ENCODE measurements around the gene FBXW8.
A peak's percentile ranks its signal among the peaks of the same experiment; 100 is the strongest.

Gene FBXW8, protein sequence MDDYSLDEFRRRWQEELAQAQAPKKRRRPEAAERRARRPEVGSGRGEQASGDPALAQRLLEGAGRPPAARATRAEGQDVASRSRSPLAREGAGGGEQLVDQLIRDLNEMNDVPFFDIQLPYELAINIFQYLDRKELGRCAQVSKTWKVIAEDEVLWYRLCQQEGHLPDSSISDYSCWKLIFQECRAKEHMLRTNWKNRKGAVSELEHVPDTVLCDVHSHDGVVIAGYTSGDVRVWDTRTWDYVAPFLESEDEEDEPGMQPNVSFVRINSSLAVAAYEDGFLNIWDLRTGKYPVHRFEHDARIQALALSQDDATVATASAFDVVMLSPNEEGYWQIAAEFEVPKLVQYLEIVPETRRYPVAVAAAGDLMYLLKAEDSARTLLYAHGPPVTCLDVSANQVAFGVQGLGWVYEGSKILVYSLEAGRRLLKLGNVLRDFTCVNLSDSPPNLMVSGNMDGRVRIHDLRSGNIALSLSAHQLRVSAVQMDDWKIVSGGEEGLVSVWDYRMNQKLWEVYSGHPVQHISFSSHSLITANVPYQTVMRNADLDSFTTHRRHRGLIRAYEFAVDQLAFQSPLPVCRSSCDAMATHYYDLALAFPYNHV

DNA sequence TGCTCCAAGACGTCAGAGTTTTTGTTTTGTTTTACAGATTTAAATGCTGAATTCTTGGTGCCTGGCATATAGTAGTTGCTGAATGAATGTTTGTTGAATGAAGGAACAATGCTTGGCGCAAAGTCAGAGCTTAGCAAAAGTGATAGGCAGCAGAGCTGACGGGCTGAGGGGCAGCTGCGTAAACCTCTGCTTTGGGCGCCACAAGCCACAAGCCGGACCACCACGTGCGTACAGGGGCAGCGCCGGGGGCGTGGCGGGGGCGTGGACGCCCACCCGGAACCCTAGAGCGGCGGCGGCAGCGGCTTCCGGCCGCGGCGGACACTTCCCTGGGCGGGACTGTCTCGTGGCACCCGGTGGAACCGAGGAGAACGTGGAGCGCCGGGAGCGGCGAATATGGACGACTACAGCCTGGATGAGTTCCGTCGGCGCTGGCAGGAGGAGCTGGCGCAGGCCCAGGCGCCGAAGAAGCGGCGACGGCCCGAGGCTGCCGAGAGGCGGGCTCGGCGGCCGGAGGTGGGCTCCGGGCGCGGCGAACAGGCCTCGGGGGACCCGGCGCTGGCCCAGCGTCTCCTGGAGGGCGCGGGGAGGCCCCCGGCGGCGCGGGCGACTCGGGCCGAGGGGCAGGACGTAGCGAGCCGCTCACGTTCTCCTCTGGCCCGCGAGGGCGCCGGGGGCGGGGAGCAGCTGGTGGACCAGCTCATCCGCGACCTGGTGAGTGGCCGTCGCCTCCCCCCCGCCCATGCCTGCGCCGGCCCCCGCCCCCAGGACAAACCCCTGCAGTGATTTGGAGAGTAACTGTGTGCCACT, at the start of gene FBXW8:
Gene FBXW8 (plus strand): TSS at position 306 of the 807 bp plus-strand sequence. CDS start 88 bp downstream, at position 394.
- peak; percentile 76 for DNase-seq

DNA sequence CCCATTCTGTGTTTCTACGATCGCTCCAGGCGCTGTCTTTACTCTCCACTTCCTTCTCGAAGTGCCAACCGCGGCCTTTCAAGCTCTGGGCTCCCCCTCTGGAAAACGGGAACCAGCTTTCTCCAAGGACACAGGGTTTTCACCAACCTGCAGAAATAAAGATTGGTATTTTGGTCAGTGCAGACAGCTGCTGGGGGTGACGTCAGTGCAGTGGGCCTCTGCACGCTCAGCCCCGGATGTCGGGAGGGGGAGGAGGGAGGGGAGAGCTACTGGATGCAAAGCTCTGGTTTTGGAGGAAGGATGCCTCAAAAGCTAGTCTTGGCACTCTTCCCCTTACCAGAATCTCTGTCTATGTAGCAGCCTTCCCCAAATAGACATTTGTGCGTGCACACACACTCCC, 49.4 kb upstream of the FBXW8 start:
- DNase-seq = no peak

DNA sequence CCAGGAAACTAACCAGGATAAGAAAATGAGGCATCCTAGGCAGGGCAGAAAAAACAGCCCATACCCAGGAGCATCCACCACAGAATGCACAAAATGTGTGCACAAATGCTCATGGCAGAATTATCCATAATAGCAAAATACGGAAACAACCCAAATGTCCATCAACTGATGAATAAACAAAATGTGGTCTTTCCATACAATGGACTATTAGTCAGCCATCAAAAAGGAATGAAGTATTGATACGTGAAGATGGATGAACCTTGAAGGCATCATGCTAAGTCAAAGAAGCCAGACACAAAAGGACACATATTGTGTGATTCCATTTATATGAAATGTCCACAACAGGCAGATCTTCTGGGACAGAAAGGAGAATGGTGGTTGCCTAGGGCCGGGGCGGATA, 48.6 kb upstream of the FBXW8 start:
- no peak for DNase-seq

DNA sequence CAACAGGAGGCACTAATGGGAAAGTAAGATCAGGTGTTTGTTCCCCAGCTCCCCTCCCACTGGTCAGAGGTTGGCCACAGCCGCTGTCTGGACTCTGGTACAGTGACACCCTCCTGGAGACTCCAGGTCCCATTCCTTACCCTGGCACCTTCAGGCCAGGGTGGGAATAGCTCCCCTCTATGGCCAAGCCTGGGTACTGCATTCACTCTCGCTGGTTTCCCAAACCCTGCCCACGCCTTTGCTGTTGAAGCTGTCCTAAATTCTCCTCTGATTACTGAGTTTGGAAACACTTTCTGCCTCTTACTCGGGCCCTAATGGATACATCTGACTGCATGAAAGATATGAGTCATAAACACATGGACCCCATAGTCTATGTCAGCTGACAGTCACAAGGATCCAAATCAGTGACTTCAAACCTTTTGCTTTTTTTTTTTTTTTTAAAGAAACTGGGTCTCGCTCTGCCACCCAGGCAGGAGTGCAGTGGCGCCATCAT, 47.4 kb upstream of the FBXW8 start:
- DNase-seq = no peak

DNA sequence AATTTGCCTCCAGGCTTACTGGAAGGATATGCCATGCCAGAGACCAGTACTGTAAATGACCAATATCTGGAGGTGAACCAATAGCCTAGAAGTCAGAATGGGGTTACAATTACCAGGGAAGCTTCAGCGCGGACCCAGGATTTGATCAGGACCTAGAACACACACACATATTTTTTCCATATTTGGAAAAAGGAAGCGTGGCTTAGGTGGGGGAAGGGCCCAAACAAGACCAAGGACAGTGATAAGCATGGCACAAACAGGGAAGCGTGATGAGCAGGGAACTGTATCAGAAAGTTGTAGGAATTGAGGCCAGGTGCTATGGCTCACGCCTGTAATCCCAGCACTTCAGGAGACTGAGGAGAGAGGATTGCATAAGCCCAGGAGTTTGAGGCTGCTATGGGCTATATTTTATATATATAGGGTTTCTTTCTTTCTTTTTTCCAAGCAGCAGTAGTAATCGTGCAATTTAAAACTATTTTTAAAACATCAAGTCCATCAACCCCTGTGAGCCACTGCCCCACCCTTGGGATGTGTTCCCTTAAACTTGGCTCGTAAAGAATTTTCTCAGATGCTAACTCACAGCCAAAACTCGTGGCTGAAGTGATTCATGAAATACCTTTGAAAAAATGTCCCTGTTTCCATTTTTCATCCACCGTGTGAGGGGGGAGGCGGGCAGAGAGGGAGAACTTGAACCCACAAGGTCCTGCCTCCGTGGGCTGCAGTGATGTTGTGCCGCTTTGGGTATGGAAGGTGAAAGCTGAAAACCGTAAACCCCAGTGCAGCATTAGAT, 46.2 kb upstream of the FBXW8 start:
- no peak for DNase-seq

DNA sequence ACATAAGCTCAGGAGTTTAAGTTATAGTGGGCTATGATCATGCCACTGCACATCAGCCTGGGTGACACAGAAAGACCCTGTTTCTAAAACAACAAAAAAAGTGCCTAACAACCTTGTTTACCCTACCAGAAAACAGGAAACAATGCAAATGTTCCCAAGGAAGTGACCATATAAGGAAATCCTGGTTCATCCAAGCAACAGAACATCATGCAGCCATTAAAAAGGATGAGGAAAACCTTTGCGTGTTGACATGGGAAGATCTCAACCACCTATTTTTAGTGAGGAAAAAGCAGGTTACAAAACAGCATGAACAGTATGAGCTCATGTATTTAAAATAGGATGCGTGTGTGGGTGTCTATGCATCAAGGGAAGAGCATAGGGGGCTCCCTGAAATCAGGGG, 43.2 kb upstream of the FBXW8 start:
- DNase-seq = no peak

DNA sequence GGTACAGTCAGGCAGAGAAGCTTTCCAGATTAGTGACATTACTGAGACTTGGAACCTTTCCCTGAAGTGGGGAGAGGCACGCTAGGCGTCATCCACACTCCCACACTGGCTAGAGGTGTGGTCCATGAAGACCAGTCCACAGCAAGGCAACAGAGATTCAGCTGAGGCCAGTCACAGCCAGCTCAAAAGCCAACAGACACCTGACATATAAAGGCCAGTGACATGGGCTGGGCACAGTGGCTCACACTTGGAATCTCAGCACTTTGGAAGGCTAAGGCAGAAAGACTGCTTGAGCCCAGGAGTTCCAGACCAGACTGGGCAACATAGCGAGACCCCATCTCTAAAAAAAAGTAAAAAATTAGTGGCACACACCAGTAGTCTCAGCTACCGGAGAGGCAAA, 40.4 kb upstream of the FBXW8 start:
- no peak for DNase-seq

DNA sequence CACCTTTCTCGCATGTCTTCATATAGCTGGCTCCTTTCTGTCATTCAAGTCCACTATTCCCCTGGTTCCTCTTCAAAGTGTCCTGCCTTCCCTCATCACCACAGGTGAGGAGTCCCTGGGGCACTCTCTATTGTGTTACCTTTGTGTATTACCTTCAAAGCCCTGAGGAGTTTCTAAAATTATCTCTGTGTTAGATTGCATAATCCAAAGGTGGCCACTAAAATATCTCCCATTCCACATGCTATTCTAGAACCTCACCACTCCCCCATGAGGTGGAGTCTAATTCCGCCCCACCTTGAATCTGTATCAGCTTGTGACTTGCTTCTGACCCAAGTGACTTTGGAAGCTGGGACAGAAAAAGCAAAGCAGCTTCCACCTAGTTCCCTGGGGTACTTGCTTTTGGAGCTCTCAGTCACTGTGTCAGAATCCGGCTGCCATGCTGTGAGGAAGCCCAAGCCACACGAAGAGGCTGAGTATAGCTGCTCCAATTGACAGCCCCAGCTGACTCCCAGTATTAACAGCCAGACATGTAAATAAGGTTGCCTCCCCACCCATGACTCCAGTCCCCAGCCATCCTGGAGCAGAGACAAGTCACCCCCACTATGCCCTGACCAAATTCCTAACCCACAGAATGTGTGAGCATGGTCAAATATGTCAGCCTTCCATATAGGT, 36.3 kb upstream of the FBXW8 start:
- DNase-seq = no peak

DNA sequence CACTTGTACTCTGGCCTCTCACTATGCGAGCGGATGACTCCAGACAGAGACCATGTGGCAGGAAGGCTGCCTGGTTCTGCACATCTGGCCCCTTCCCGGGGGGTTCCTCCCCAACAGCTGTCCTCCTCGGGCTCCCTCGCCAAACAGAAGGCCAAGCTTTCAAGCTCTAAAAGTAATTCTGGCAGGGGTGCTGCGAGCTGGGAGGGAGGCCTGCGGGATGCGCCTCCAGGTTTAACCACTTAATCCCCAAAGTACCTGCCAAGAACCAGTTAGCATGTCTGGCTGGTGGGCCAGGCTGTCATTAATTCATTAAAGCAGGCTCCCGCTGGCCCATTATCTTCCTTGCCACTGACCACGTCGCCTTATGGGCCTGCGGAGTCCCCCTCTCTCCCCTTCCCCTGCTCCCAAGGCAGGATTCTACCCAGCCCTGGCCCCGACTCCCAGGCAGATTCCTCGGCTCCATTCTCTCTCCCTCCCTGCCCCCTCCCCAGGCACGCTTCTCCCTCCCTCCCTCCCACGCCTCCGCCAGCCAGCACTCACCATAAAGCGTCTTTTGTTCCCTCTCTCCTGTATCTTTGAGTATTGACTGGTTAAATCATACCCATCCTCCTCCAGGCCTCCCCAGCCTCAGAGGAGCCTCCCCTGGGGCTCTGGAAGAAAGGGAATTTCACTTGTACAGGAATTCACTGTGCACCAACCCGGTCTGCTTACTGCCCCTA, 34.4 kb upstream of the FBXW8 start:
- no peak for DNase-seq

DNA sequence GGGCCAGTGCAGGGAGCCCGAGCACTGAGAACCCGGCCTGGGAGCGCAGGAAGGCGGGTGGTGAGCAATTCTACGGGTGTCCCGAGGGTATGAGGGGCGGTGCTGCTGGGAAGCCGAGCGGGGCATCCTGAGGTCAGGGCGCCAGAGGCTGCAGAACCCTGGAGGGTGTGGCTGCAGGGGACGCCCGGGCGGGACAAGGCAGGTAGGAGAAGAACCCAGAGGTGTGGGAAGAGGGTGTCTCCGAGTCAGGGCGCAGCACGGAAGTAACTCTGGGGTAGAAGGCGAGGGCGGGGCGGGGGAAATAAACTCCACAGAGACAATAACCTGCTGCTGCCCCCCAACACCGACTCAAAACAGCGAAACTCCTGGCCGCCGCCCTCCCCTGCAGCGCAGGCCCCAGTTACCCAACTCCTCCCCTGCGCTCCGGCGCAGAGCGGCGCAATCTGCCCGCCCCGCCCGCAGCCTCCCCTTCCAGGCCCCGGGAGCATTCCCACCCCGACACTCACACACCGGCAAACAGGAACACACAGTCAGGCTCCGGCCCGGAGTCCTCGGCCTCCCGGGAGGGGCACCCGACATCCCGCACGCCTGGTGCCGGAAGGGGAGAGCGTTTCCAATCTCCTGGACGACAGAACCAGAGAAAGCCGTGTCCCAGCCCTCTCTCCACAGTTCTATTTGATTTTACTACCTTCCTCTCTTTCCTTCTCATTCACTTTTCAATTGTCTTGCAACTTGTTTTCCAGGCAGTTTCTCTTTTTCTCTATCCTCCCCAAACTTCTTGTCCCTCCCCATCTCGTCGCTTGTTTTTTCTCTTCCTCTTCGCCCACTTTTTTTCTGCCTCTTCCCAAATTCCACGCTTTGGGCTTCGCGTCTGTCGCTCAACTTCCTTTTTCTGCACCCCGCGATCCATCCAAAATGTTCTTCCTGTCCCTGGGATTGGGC, 31.9 kb upstream of the FBXW8 start:
- DNase-seq = no peak

DNA sequence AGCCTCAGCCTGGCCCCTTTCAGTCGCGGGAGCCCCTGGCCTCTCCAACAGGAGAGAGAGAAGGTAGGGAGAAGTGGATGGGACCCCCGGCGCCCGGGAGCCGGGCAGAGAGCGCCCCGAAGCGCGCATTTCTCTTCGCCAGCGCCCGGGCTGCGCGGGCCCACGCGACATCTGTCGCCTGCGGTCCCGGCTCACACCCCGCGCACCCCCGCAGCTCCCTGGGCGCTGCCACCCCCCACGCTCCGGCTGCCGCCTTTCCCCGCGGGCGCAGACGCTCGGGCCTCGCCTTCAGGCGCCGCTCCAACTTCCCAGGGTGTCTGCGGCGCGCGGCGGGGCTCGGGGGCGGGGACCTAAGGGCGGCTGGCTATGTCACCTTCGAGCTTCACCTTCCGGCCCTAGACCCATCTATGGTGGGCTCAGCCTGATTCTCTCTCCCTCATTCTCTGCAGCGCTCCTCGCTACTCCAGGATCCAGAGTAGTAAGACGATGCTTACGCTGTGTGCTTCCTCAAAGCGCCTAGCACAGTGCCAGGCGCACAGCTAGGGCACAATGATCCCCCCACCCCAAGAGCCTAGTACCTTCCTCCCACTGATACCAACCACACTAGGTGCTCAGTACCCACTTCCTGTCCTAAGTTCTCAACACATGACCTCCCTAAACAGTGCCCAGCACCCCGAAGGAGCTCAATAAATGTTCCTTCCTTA, 31.1 kb upstream of the FBXW8 start:
- peak; percentile 14 for DNase-seq

DNA sequence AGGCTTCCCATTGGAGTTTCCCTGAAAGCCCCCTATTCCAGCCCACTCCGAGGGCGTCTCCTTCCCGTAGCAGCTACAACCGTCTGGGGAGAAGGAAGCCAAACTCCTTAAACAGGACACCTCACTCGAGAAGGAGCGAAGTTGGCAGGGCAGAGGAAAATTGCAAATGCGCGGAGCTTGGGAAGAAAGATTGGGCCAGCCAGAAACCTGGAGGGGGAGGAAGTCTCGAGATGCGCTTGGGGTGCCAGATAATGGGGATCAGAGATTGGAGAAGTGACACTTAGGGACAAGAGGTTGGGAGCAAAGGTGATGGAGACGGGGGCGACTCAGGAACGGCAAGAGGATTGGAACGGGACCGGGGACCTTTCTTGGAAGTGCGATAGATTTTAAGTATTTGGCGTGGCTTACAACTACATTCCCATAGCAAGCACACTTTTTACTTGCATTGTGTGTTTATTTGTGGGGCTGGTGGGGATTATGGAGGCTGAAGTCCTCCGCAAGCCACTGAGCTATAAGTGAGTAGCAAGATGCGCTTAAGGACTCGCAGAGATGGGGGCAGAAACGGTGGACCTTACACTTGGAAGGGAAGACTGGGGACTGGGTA, 30.4 kb upstream of the FBXW8 start:
- DNase-seq = no peak

DNA sequence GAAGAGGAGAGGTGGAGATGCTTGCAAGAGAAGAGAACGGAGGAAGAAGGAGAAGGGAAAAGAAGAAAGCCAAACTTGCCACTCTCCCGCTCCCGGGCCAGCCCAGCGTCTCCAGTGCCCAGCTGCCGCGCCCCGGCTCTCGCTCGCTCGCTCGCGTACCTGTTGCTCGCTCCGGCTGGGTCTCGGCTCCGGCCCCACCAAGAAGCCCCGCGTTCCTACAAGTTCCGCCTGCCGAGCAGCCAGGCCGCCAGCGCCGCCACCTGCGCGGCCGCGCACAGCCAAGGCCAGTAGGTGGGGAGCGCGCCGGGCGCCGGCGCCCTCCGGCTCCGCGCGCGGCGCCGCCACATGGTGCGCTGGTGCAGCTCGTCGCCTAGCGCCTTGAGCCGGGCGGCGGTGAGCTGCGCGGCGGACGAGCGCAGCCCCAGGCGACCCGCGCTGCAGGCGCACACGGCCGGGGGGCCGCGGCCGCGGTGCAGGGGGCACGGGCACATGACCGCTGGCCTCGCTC, 29.9 kb upstream of the FBXW8 start:
- peak; percentile 68 for DNase-seq

DNA sequence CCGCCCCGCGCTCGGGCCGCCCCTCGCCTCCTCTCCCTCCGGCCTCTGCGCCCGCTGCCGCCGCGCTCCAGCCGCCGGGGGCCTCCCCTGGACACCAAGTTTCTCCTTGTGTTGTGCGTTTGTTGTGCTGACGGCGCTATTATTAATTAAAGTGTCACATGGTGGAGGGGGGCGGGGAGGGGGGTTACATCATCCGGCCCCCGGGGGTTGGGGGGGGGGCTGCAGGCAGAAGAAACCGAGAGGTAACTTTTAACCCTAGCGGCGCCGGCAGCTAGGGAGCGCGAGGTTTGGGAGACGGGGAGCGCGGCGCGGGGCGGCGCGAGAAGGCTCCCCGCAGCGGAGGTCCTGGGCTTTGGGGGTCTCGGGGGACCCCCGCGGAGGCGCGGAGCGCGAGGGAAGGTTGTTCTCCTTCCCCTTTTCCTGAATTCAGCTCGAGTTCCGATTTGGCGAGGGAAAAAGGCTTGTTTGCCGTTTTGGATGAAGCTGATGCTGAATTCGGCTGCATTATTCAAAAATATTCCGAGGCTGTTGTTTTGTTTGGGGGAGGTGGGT, 29.3 kb upstream of the FBXW8 start, which contains the start of gene HRK:
Gene HRK (minus strand): TSS at position 117 of the 552 bp plus-strand sequence. CDS start 134 bp downstream, outside the sequence.
- peak; percentile 63 for DNase-seq

DNA sequence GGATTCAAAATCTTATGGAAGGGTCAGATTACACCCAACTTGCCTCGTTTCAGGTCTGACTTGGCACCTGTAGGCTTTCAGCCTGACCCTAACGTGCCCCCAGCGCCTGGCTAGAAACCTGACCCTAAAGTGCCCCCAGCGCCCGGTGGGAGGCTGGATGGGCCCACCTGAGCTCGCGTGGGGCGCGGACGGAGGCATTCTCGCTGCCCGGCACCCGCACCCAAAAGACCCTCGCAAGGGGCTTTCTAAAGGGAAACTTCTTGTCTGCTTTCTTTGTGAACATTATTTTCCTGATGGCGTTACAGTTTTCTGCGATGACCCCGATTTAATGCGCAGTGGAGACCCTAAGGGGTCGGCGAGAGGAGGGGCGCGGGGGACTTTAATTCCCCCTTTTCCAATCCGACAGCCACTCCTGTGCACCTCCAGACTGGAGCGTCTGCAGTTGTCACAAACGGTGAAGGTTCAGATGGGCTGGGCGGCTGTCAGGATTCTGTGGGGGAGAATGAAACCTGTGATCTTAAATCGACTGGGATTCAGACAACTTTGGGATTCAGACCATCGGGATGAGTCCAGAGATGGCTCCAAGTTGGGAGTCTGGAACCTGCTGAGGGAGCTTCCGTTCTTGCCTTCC, 28.8 kb upstream of the FBXW8 start:
- DNase-seq = no peak

DNA sequence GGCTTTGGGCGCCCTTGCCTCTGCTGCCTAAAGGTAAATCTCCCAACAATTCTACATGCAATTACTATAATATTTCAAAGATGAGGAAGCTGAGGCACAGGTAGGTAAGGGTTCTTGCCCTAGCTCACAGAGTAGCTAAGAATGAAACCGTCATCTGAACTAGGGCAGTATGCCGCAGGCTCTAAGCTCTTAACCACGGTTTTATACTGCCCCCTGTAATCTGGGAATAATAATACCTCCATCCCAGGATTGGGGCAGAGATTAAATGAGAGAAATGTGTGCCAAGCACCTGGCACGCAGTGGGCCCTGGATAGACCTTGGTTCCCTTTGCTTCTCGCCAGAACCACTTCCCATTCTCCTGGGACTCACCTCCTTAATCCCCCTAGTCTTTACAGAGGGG, 28.0 kb upstream of the FBXW8 start:
- peak; percentile 7 for DNase-seq

DNA sequence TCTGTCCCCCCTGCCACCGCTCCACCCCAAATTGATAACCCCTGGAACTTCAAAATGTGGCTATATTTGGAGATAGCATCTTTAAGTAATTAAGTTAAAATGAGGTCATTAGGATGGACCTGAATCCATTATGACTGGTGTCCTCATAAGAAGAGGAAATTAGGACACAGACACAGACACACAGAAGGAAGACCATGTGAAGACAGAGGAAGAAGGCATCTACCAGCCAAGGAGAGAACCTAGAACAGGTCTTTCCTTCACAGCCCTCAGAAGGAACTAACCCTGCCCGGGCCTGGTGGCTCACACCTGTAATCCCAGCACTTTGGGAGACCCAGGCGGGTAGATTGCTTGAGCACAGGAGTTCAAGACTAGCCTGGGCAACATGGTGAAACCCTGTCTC, 25.9 kb upstream of the FBXW8 start:
- no peak for DNase-seq

DNA sequence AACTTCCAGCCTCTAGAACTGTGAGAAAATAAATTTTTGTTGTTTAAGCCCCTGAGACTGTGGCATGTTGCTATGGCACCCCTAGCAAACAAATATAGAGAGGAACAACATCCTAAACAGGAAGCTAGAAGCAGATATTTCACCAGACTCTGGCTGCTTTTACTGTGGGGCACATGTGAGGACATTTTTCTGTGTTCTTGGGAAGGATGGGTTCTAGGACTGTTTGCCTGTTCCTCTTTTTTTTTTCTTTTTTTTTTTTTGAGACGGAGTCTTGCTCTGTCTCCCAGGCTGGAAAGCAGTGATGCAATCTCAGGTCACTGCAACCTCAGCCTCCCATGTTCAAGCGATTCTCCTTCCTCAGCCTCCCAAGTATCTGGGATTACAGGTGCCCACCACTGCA, 25.3 kb upstream of the FBXW8 start:
- DNase-seq = no peak
